IPS-20b (cell line): ENCODE results near the gene RNF213.
A peak's percentile ranks its signal among the peaks of the same experiment; 100 is the strongest.
"Not testable (repeated sequence)": the region's sequence is repeated elsewhere in the genome, so short reads cannot be mapped to it uniquely, and the experiment has no call there.

Experiments
- H3K27ac ChIP-seq: one replicate; pipeline ENCODE4 v1.5.1; 2013; ENCODE audit warnings: low read length
- H3K27me3 ChIP-seq: 2 replicates; pipeline ENCODE4 v1.6.1; 2013; ENCODE audit warnings: mild to moderate bottlenecking, low read length, inconsistent platforms; ENCODE audit not compliant: insufficient read depth
- H3K36me3 ChIP-seq: 2 replicates; pipeline ENCODE4 v1.6.1; 2013; ENCODE audit warnings: low read depth, mild to moderate bottlenecking, inconsistent platforms, low read length, moderate library complexity; ENCODE audit not compliant: insufficient read depth
- H3K4me1 ChIP-seq: 2 replicates; pipeline ENCODE4 v1.6.1; 2013; ENCODE audit warnings: mild to moderate bottlenecking, control low read depth, inconsistent platforms, low read length, moderate library complexity; ENCODE audit not compliant: insufficient read depth
- H3K4me3 ChIP-seq: 2 replicates; pipeline ENCODE4 v1.5.1; 2013; ENCODE audit warnings: mild to moderate bottlenecking, low read length, inconsistent platforms
- H3K9ac ChIP-seq: 2 replicates; pipeline ENCODE4 v1.6.1; 2013; ENCODE audit warnings: low read depth, mild to moderate bottlenecking, inconsistent platforms, low read length, moderate library complexity
- H3K9me3 ChIP-seq: 2 replicates; pipeline ENCODE4 v1.6.1; 2013; ENCODE audit warnings: mild to moderate bottlenecking, low read depth, low read length, inconsistent platforms; ENCODE audit not compliant: insufficient read depth

The RNF213 gene

GRCh38 chr17:80256034-80256350, 4.7 kb upstream of the RNF213 start:
- 0 out of 2 replicates have a peak, but pooled peaks cover 7% of the 10 kb centered on the region for H3K4me1 ChIP-seq
- H3K36me3 ChIP-seq = peaks cover 11% of the 10 kb centered on the region; the same call in 1 of the 2 replicates
- H3K27ac ChIP-seq = no peak overlapping the region
- no peaks in the 10 kb centered on the region for H3K9me3 ChIP-seq
- no peaks in the 10 kb centered on the region for H3K27me3 ChIP-seq
- no peak overlapping the region for H3K9ac ChIP-seq
- H3K4me3 ChIP-seq = no peak overlapping the region

- no peak overlapping the region for H3K4me3 ChIP-seq
- no peak overlapping the region for H3K27ac ChIP-seq
- H3K27me3 ChIP-seq = no peaks in the 10 kb centered on the region
- 0 out of 2 replicates have a peak, but pooled peaks cover under 1% of the 10 kb centered on the region for H3K36me3 ChIP-seq
- no peak overlapping the region for H3K9ac ChIP-seq
- H3K9me3 ChIP-seq = no peaks in the 10 kb centered on the region
- H3K4me1 ChIP-seq = peaks cover 16% of the 10 kb centered on the region
Observed at GRCh38 chr17:80257716-80258213, 2.9 kb upstream of the RNF213 start.

GRCh38 chr17:80258296-80258695, 2.4 kb upstream of the RNF213 start:
- not testable (repeated sequence) for H3K27me3 ChIP-seq, H3K27ac ChIP-seq, H3K9ac ChIP-seq, H3K4me3 ChIP-seq, H3K36me3 ChIP-seq, H3K9me3 ChIP-seq
- H3K4me1 ChIP-seq = peaks cover 16% of the 10 kb centered on the region

GRCh38 chr17:80259457-80260068, 1.1 kb upstream of the RNF213 start:
- peak overlapping the region; percentile 51; the same call in 1 of the 2 replicates for H3K9ac ChIP-seq
- peaks cover 19% of the 10 kb centered on the region for H3K4me1 ChIP-seq

DNA sequence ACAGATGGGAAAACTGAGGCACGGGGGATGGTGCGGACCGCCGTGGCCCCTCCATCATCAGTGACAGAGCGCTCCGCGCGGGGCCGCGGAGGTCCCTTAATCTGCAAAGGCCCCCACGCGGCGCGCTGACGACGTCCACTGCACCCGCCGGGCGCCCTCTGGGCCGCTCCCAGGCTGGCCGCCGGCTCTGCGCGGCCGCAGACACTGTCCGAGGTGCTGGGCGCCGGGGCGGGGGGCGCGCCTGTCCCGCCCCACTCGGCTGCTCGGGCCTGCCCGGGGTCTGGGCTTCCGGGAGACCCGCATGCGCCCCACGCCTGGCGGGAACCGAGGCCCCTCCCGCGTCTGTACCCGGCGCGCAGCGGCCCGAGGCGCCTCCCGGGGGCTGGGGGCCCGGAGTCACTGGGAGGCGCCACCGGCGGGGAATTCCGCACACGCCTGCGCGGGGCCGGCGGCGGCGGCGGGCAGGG, 550 bp upstream of the RNF213 start:
- no peaks in the 10 kb centered on the region for H3K36me3 ChIP-seq
- H3K4me3 ChIP-seq = peak overlapping the region; percentile 61
- H3K9me3 ChIP-seq = no peaks in the 10 kb centered on the region
- H3K27ac ChIP-seq = no peak overlapping the region
- no peaks in the 10 kb centered on the region for H3K27me3 ChIP-seq
- peaks cover 19% of the 10 kb centered on the region for H3K4me1 ChIP-seq
- peak overlapping the region; percentile 51; the same call in 1 of the 2 replicates for H3K9ac ChIP-seq

More at GRCh38 chr17:80259457-80260068, 1.1 kb upstream of the RNF213 start:
- Histone ChIP-seq H3K9me3 (no peaks in the 10 kb centered on the region), H3K27me3 (no peaks in the 10 kb centered on the region), H3K36me3 (no peaks in the 10 kb centered on the region), H3K4me3 (peak overlapping the region; percentile 61), H3K27ac (no peak overlapping the region)

DNA sequence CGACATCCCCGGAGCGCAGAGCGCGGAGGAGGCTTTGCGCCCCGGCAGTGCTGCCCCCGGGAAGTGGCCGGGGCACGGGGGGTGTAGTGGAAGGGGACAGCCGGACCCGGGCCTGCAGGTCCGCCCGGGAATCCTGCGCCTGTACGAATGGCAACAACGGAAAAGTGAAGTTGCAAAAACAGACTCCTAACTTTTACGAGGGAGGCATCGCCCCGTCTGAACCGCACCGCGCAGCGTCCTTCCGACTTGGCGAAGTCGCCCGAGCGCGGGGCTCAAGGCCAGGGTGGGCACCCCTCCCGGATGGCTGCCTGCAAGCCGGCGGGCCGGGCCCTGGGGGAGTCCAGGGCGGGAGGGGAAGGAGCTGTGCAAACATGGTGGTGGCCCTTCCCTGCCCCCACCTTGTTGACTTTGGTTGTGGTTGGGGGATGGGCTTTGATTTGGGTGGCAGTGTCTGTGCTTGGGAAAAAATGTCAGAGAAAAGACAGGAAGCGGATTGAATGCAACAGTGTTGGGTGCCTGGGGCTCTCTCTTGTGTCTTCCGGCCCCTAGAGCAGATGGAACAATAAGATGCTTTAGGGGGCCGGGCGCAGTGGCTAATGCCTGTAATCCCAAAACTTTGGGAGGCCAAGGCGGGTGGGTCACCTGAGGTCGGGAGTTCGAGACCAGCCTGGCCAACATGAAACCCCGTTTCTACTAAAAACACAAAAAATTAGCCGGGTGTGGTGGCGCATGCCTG, 675 bp downstream of the RNF213 start:
- peaks cover 9% of the 10 kb centered on the region; the same call in 1 of the 2 replicates for H3K36me3 ChIP-seq
- peak overlapping the region; percentile 79 for H3K27ac ChIP-seq
- H3K4me1 ChIP-seq = peaks cover 19% of the 10 kb centered on the region
- H3K27me3 ChIP-seq = no peaks in the 10 kb centered on the region
- peak overlapping the region; percentile 91 for H3K4me3 ChIP-seq
- H3K9ac ChIP-seq = peak overlapping the region; percentile 96
- H3K9me3 ChIP-seq = no peaks in the 10 kb centered on the region

DNA sequence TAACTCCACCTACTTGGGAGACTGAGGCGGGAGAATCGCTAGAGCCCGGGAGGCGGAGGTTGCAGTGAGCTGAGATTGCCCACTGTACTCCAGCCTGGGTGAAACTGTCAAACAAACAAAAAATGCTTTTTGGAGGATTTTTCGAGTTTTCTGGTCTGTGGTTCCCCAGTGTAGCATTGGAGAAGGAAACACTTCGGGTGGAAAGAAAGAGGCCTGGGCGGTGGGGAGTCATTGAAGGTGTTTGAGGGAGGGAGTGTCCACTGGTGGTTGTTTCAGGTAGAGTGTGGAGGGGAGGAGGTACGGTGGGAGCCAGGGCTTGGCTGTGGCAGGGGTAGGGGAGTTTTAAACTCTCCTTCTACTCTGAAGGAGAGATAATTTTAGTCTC, 1.2 kb downstream of the RNF213 start:
- H3K4me1 ChIP-seq = peaks cover 19% of the 10 kb centered on the region

GRCh38 chr17:80262291-80262690, 1.6 kb downstream of the RNF213 start:
- H3K27ac ChIP-seq = peak overlapping the region; percentile 79

More for the DNA sequence above, 1.2 kb downstream of the RNF213 start:
- H3K9me3 ChIP-seq = no peaks in the 10 kb centered on the region
- peak overlapping the region; percentile 79 for H3K27ac ChIP-seq
- H3K4me3 ChIP-seq = peak overlapping the region; percentile 91; the same call in 1 of the 2 replicates
- no peaks in the 10 kb centered on the region for H3K27me3 ChIP-seq
- peaks cover 9% of the 10 kb centered on the region; the same call in 1 of the 2 replicates for H3K36me3 ChIP-seq
- peak overlapping the region; percentile 96; the same call in 1 of the 2 replicates for H3K9ac ChIP-seq

GRCh38 chr17:80262775-80263244, 2.2 kb downstream of the RNF213 start:
- Histone ChIP-seq H3K27ac (no peak overlapping the region), H3K36me3 (peaks cover 9% of the 10 kb centered on the region; the same call in 1 of the 2 replicates), H3K27me3 (no peaks in the 10 kb centered on the region), H3K4me1 (peaks cover 14% of the 10 kb centered on the region), H3K9ac (peak overlapping the region; percentile 96; the same call in 1 of the 2 replicates), H3K4me3 (no peak overlapping the region), H3K9me3 (no peaks in the 10 kb centered on the region)

More at GRCh38 chr17:80262291-80262690, 1.6 kb downstream of the RNF213 start:
- H3K36me3 ChIP-seq = peaks cover 9% of the 10 kb centered on the region; the same call in 1 of the 2 replicates
- no peaks in the 10 kb centered on the region for H3K9me3 ChIP-seq
- no peaks in the 10 kb centered on the region for H3K27me3 ChIP-seq
- peak overlapping the region; percentile 91; the same call in 1 of the 2 replicates for H3K4me3 ChIP-seq
- H3K4me1 ChIP-seq = peaks cover 19% of the 10 kb centered on the region
- H3K9ac ChIP-seq = peak overlapping the region; percentile 96; the same call in 1 of the 2 replicates

DNA sequence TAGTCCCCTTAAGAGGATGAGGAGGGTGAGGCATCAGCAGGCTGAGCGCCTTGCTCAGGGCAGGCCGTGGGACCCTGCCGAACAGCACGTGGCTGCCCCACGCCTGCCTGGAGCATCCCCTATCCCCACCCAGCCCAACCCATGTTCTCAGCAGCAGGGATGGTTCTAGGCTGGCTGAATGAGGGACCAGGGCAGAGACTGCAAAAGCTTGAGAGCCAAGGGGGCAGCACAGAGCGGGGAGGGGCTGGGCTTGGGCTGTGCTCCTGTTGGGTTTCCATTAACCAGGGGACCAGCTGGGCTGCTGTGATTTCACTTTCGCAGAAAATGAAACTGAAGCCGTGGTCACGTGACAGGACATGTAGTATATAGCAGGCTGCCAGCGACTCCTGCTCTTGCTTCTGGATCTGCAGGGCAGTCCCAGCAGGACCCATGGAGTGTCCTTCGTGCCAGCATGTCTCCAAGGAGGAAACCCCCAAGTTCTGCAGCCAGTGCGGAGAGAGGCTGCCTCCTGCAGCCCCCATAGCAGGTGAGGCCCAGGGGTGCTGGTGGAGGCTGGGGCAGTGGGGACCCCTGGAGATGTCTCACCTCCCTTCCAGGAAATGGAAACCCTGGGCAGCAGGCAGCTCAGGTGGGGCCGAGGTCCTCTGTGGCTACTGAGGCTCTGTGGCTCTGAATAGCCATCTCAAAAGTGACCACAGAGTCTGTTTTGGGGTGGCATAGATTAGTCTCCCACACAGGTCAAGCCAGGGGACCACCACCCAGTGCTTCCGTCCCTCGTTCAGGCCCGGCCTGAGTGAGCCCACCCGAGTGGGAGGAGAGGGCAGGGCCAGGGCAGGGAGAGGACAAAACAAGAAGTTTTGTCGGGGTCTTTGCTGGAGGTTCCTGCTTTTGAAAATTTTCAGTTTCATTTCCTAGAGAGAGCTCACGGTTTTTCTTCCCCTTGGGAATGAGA, 2.9 kb downstream of the RNF213 start:
- Histone ChIP-seq H3K9ac (0 out of 2 replicates have a peak overlapping the region, but pooled peaks have one; percentile 37), H3K36me3 (peaks cover 9% of the 10 kb centered on the region; the same call in 1 of the 2 replicates), H3K4me1 (peaks cover 13% of the 10 kb centered on the region), H3K27ac (no peak overlapping the region), H3K9me3 (no peaks in the 10 kb centered on the region), H3K4me3 (no peak overlapping the region), H3K27me3 (no peaks in the 10 kb centered on the region)
